Ishikawa (cell line): ENCODE measurements around the gene SBNO2.

ENCODE experiments used
- CEBPB ChIP-seq: IDR thresholded peaks from 2 replicates; pipeline ENCODE4 v1.6.1; 2012
- CREB1 ChIP-seq: IDR thresholded peaks from 2 replicates; pipeline ENCODE4 v1.6.1; 2012; ENCODE audit warnings: low read depth
- EGR1 ChIP-seq: IDR thresholded peaks from 2 replicates; pipeline ENCODE4 v1.6.1; 2012
- EP300 ChIP-seq: IDR thresholded peaks from 2 replicates; pipeline ENCODE4 v1.6.1; 2012; ENCODE audit warnings: borderline replicate concordance
- FOXM1 ChIP-seq: IDR thresholded peaks from 2 replicates; pipeline ENCODE4 v1.6.1; 2012; ENCODE audit warnings: low read depth, borderline replicate concordance
- NFIC ChIP-seq: IDR thresholded peaks from 2 replicates; pipeline ENCODE4 v1.6.1; 2012
- RAD21 ChIP-seq: IDR thresholded peaks from 2 replicates; pipeline ENCODE4 v1.6.1; 2012; ENCODE audit warnings: low read depth
- TAF1 ChIP-seq: IDR thresholded peaks from 2 replicates; pipeline ENCODE4 v1.6.1; 2012; ENCODE audit warnings: low read depth, mild to moderate bottlenecking
- TCF12 ChIP-seq: IDR thresholded peaks from 2 replicates; pipeline ENCODE4 v1.6.1; 2012; ENCODE audit warnings: low read depth
- TEAD4 ChIP-seq: IDR thresholded peaks from 2 replicates; pipeline ENCODE4 v1.6.1; 2012
- YY1 ChIP-seq: IDR thresholded peaks from 2 replicates; pipeline ENCODE4 v1.6.1; 2012; ENCODE audit warnings: low read depth
- ZBTB7A ChIP-seq: IDR thresholded peaks from 2 replicates; pipeline ENCODE4 v1.6.1; 2012; ENCODE audit warnings: low read depth
- TF ChIP-seq, protein P1 (sequence below): IDR thresholded peaks from 2 replicates; pipeline ENCODE4 v1.6.1; 2012
- TF ChIP-seq, protein P2 (sequence below): IDR thresholded peaks from 2 replicates; pipeline ENCODE4 v1.6.1; 2012
- TF ChIP-seq, protein P3 (sequence below): IDR thresholded peaks from 2 replicates; pipeline ENCODE4 v1.6.1; 2012; ENCODE audit warnings: low read depth, mild to moderate bottlenecking

The SBNO2 gene

DNA sequence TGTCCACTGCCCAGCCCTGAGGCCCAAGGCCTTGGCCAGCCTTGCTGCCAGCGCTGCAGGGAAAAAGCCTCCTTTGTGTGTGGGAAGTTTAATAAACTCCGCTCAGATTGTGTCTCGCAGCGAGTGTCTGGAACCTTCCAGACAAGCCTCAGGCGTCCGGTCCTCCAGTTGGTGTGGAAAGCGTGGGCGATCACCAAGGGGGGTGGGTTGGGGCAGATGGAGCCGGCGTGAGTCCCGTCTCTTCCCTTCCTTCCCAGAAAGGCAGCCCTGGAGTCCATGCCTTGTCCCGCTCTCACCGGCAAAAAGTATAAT, 36.1 kb upstream of the SBNO2 start:
- TF ChIP-seq ZBTB7A (no peak), EP300 (no peak), FOXM1 (no peak)
- TF ChIP-seq, protein P1, sequence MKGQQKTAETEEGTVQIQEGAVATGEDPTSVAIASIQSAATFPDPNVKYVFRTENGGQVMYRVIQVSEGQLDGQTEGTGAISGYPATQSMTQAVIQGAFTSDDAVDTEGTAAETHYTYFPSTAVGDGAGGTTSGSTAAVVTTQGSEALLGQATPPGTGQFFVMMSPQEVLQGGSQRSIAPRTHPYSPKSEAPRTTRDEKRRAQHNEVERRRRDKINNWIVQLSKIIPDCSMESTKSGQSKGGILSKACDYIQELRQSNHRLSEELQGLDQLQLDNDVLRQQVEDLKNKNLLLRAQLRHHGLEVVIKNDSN = no peak

DNA sequence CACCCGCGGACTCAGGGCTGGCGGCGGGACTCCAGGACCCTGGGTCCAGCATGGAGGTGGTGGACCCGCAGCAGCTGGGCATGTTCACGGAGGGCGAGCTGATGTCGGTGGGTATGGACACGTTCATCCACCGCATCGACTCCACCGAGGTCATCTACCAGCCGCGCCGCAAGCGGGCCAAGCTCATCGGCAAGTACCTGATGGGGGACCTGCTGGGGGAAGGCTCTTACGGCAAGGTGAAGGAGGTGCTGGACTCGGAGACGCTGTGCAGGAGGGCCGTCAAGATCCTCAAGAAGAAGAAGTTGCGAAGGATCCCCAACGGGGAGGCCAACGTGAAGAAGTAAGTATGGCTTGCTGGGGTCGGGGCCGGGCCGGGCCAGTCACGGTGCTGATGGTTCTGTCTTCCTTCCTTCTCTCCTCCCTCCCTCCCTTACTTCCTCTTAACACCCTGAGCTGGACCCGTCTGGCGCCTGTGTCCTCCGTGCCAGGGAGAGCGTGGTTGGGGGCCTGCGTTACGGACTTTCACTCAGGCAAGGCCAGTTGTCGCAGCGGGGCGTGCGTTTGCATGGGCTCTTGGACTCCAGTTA, 32.9 kb upstream of the SBNO2 start:
- no peak for TF ChIP-seq TEAD4
- no peak for TF ChIP-seq FOXM1
- no peak for TF ChIP-seq CREB1
- no peak for TF ChIP-seq TCF12
- TF ChIP-seq, protein P2, sequence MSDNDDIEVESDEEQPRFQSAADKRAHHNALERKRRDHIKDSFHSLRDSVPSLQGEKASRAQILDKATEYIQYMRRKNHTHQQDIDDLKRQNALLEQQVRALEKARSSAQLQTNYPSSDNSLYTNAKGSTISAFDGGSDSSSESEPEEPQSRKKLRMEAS = no peak
- TF ChIP-seq CEBPB = no peak
- TF ChIP-seq EP300 = no peak
- no peak for TF ChIP-seq ZBTB7A
- TF ChIP-seq YY1 = no peak
- TF ChIP-seq, protein P3, sequence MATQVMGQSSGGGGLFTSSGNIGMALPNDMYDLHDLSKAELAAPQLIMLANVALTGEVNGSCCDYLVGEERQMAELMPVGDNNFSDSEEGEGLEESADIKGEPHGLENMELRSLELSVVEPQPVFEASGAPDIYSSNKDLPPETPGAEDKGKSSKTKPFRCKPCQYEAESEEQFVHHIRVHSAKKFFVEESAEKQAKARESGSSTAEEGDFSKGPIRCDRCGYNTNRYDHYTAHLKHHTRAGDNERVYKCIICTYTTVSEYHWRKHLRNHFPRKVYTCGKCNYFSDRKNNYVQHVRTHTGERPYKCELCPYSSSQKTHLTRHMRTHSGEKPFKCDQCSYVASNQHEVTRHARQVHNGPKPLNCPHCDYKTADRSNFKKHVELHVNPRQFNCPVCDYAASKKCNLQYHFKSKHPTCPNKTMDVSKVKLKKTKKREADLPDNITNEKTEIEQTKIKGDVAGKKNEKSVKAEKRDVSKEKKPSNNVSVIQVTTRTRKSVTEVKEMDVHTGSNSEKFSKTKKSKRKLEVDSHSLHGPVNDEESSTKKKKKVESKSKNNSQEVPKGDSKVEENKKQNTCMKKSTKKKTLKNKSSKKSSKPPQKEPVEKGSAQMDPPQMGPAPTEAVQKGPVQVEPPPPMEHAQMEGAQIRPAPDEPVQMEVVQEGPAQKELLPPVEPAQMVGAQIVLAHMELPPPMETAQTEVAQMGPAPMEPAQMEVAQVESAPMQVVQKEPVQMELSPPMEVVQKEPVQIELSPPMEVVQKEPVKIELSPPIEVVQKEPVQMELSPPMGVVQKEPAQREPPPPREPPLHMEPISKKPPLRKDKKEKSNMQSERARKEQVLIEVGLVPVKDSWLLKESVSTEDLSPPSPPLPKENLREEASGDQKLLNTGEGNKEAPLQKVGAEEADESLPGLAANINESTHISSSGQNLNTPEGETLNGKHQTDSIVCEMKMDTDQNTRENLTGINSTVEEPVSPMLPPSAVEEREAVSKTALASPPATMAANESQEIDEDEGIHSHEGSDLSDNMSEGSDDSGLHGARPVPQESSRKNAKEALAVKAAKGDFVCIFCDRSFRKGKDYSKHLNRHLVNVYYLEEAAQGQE = no peak
- no peak for TF ChIP-seq RAD21
- TF ChIP-seq EGR1 = no peak
- TF ChIP-seq NFIC = no peak

DNA sequence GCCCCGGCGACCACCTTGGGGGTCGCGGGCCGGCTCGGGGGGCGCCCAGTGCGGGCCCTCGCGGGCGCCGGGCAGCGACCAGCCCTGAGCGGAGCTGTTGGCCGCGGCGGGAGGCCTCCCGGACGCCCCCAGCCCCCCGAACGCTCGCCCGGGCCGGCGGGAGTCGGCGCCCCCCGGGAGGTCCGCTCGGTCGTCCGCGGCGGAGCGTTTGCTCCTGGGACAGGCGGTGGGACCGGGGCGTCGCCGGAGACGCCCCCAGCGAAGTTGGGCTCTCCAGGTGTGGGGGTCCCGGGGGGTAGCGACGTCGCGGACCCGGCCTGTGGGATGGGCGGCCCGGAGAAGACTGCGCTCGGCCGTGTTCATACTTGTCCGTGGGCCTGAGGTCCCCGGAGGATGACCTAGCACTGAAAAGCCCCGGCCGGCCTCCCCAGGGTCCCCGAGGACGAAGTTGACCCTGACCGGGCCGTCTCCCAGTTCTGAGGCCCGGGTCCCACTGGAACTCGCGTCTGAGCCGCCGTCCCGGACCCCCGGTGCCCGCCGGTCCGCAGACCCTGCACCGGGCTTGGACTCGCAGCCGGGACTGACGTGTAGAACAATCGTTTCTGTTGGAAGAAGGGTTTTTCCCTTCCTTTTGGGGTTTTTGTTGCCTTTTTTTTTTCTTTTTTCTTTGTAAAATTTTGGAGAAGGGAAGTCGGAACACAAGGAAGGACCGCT, 32.2 kb upstream of the SBNO2 start:
- TF ChIP-seq ZBTB7A (peak; percentile 88), CREB1 (no peak)

DNA sequence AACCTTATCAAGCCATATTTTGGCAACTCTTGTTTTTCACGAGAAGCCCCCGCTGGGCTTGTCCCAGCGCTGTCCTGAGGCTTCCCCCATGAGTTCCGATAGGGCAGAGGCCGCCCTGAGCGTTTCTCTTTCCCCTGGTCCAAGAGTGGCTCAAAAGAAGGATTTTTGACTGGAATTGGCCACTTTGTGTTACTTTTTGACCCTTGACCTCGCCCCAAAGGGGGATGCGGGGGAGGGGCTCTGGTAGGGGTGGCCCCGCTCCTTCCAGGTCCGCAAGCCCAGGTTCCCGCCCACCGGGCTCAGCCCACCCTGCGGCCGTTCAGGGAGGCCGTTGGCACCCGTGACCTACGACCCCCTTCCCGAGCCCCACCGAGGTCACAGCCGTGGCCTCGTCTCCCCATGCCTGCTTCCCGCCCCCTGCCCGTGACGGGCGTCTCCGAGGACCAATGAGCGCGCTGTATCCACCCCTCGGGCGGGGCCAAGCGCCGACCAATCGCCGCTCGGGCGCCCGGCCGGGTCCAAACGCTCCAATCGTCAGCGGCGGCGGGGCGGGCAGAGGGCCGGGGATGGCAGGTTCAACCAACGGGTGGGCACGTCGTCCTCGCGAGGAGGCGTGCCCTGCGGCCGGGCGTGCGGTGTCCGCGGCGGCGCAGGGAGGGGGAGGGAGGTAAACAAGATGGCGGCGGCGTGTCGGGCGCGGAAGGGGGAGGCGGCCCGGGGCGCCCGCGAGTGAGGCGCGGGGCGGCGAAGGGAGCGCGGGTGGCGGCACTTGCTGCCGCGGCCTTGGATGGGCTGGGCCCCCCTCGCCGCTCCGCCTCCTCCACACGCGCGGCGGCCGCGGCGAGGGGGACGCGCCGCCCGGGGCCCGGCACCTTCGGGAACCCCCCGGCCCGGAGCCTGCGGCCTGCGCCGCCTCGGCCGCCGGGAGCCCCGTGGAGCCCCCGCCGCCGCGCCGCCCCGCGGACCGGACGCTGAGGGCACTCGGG, 31.3 kb upstream of the SBNO2 start, which contains the start of gene STK11:
Gene STK11 (plus strand): TSS at position 665 of the 986 bp plus-strand sequence. CDS start 1,136 bp downstream, outside the sequence.
- TF ChIP-seq RAD21 (no peak), EP300 (no peak), TAF1 (peak; percentile 88), YY1 (peak; percentile 96), CEBPB (no peak), TCF12 (no peak; the same call in 1 of the 2 replicates), ZBTB7A (peak; percentile 97), CREB1 (no peak), FOXM1 (peak; percentile 59), TEAD4 (0 out of 2 replicates have a peak, but pooled peaks have one; percentile 6), NFIC (no peak), EGR1 (no peak)
- TF ChIP-seq, protein P3 = no peak
- TF ChIP-seq, protein P1 = no peak
- TF ChIP-seq, protein P2 = peak; percentile 72

DNA sequence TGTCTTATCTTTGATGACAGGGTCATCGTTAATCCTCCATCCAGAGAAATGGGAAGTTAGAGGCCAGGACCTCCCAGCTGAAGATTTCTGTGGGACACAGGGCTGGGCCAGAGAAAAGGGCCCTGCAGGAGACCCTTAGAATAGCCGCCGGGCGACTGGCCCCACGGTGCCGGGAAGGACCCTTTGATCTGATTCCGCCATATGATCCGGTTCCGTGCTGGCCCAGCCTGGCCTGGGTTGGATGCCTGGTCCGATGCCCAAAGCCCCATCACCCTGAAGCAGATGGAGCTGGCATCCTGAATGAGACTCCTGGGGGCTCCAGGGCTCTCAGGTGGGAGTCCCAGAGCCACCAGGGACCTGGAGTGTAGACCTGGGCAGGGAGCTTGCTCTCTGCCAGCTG, 25.5 kb upstream of the SBNO2 start:
- TF ChIP-seq RAD21 (no peak), EP300 (no peak), CREB1 (no peak), ZBTB7A (no peak), NFIC (no peak), TCF12 (no peak), EGR1 (no peak), FOXM1 (no peak), CEBPB (no peak), TAF1 (no peak), YY1 (no peak)
- TF ChIP-seq, protein P2 = no peak
- TF ChIP-seq, protein P3 = no peak
